ENCODE data around the gene CAMK1. TPM values are rescaled to one million over a fixed set of nuclear protein-coding genes. Genes with fewer than 3 reads are reported as not detected.
A peak's percentile ranks its signal among the peaks of the same experiment; 100 is the strongest.

CAMK1 gene
- total RNA-seq (10 to 100 TPM; 10.1 to 30.5 (median 22.6) TPM), polyA plus RNA-seq (10 to 100 TPM; 14.5 to 29.8 (median 28.2) TPM)
- long read RNA-seq, donor 1, transcript CAMK1-201 (12 exons, 1,488 nt): major isoform, 8 of 10 reads
- long read RNA-seq, donor 1, partial matches to known transcripts: 0 of 10 reads
- long read RNA-seq, donor 1, other reads (novel, unspliced or antisense): 0 of 10 reads
- long read RNA-seq, donor 2, partial matches to known transcripts: 0 of 3 reads
- long read RNA-seq, donor 2, other reads (novel, unspliced or antisense): 0 of 3 reads

DNA sequence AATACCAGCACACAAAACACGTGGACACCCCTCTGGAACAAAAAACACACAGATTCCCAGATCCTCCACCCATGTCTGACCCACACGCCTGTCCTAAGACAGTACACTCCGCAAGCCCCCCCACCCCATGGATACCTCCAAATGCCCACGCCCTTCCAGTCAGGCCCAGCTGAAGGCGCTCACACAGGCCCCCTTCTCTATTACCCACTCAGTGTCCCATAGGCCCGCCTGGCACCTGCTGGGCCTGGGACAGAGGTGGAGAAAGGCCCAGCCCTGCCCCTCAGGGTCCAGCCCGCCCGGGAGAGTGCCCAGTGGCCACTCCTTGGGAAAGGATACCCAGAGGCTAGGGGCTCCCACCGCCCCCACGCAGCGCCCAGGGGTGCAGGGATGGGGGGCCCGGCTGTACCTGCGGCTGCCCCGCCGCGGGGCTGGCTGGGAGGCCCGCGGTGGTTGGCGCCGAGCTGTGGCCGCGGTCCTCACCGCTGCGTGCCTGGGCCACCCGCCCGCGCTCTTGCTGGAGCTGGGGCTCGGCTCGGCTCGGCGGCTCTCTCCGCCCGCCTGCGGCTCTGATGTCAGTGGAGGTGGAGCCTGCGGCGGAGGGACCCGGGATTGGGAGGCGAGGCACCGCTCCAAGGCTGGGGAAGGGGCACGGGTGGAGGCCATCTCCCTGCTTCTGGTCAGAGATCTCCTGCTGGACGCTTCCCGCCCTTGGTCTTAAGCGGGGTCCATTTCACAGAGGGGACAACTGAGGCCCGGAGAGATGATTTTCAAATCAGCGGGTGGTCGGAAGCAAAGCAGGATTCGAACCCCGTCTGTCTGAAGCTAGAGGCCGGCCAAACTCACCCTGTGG, at the start of gene CAMK1:
Gene CAMK1, minus strand, starts transcription at position 522 of the 850 bp plus-strand sequence. CDS start 2,198 bp downstream, outside the sequence.
- Histone ChIP-seq H3K4me3 (peak within 1 kb of the TSS; percentile 35 to 71 (median 49)), H3K27me3 (replicated peaks in 1 of 7) (peaks cover 0 to 11% (median 0%) of the 10 kb centered on the region in 7 donors), H3K4me1 (peaks cover 6 to 56% (median 44%) of the 10 kb centered on the region in 6 donors), H3K27ac (peak within 1 kb of the TSS; percentile 53 to 85 (median 78)), H3K9me3 (no peaks in the 10 kb centered on the region), H3K36me3 (peaks cover 0 to 13% (median 0%) of the 10 kb centered on the region in 6 donors)
- 12 to 24% (median 14%) methylated on average over 15 to 49 of the region's 49 CpGs for WGBS, 5 donors
- DNase-seq: peak; percentile 92
- intact Hi-C loops (cut with DNase I; ENCODE audit: low total_unique reads): no loop called here
- no peak for TF ChIP-seq POLR2A (IDR thresholded peaks at IDR 0.05)
- peak; percentile 69 to 83 (median 82) for TF ChIP-seq POLR2AphosphoS5 (IDR thresholded peaks at IDR 0.05)
- TF ChIP-seq, protein P1, sequence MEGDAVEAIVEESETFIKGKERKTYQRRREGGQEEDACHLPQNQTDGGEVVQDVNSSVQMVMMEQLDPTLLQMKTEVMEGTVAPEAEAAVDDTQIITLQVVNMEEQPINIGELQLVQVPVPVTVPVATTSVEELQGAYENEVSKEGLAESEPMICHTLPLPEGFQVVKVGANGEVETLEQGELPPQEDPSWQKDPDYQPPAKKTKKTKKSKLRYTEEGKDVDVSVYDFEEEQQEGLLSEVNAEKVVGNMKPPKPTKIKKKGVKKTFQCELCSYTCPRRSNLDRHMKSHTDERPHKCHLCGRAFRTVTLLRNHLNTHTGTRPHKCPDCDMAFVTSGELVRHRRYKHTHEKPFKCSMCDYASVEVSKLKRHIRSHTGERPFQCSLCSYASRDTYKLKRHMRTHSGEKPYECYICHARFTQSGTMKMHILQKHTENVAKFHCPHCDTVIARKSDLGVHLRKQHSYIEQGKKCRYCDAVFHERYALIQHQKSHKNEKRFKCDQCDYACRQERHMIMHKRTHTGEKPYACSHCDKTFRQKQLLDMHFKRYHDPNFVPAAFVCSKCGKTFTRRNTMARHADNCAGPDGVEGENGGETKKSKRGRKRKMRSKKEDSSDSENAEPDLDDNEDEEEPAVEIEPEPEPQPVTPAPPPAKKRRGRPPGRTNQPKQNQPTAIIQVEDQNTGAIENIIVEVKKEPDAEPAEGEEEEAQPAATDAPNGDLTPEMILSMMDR (IDR thresholded peaks at IDR 0.05 in 8 of 11, conservative IDR thresholded peaks at IDR 0.05 in 3 of 11): no peak

DNA sequence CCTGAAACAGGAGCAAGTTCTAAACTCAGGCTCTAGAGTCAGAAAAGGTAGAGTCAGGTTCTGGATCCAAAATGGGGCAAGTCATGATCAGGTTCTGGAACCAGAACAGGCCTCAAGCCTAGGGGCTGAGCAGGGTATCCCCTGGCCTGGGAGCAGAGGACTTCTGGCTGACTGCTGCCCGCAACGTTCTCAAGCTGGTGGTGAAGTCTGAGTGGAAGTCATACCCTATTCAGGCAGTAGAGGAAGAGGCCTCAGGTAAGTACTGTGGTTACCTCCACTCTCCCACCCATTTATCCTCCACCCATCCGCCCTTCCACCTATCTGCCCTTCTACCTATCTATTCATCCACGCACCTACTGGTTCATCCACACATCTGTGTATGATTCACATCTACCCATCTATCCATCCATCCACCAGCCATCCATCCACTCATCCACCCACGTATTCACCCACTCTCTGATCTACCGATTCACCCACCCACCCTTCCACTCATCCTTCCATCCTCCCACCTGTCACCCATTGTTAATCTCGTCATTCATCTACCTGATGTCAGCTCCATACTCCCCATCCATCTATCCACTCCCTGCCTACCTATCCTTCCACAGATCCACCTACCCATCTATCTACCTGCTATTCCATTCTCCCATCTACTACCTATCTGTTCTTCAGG, 49.1 kb upstream of the CAMK1 start:
- intact Hi-C loops (cut with DNase I; ENCODE audit: low total_unique reads): no loop called here
- Histone ChIP-seq H3K4me3 (no peak overlapping the region), H3K27me3 (replicated peaks in 1 of 7) (no peaks in the 10 kb centered on the region), H3K4me1 (no peaks in the 10 kb centered on the region), H3K36me3 (peaks cover 0 to 82% (median 0%) of the 10 kb centered on the region in 6 donors), H3K27ac (no peak overlapping the region), H3K9me3 (no peaks in the 10 kb centered on the region)
- 84 to 97% (median 95%) methylated on average over 6 to 7 of the region's 7 CpGs for WGBS, 5 donors
- TF ChIP-seq POLR2AphosphoS5 (IDR thresholded peaks at IDR 0.05) (no peak), POLR2A (IDR thresholded peaks at IDR 0.05) (no peak)
- TF ChIP-seq, protein P1 (IDR thresholded peaks at IDR 0.05 in 8 of 11, conservative IDR thresholded peaks at IDR 0.05 in 3 of 11): no peak
- DNase-seq: no peak

DNA sequence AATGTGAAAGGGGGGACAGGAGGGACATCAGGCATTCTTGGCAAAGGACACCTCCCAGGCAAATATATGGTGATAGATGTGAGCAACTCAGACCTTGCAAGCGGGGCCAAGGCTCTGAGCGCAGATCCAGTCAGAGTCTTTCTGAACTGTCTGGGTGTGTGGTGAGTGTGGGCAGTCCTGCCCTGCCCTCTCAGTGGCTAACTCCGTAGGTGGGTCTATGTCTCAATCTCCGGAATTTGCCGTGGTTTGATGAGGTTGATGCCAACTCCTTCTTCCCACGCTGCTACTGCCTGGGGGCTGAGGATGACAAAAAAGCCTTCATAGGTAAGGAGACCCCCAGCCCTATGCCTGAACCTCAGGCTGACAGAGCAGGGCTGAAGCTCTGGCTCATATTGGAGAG, 47.7 kb upstream of the CAMK1 start:
- Histone ChIP-seq H3K9me3 (no peaks in the 10 kb centered on the region), H3K27ac (no peak overlapping the region), H3K36me3 (peaks cover 0 to 91% (median 0%) of the 10 kb centered on the region in 6 donors), H3K4me1 (no peaks in the 10 kb centered on the region), H3K4me3 (no peak overlapping the region), H3K27me3 (replicated peaks in 1 of 7) (no peaks in the 10 kb centered on the region)
- intact Hi-C loops (cut with DNase I; ENCODE audit: low total_unique reads): no loop called here
- DNase-seq: no peak
- WGBS, 5 donors: 82 to 93% (median 84%) methylated on average over 6 of the region's 6 CpGs
- TF ChIP-seq POLR2A (IDR thresholded peaks at IDR 0.05): no peak
- no peak for TF ChIP-seq POLR2AphosphoS5 (IDR thresholded peaks at IDR 0.05)
- TF ChIP-seq, protein P1 (IDR thresholded peaks at IDR 0.05 in 8 of 11, conservative IDR thresholded peaks at IDR 0.05 in 3 of 11): no peak
